ACC112 (cell line): Measurements from ENCODE around the gene BCAR3.
"Not testable (repeated sequence)": the region's sequence is repeated elsewhere in the genome, so short reads cannot be mapped to it uniquely, and the experiment has no call there.

ENCODE experiments used
- H2AFZ ChIP-seq: fragments of 200-600 bp; sonication (generic); one replicate; pipeline ENCODE4 v1.6.0; 2017; ENCODE audit warnings: antibody characterized with exemption, low read length; ENCODE audit not compliant: unreplicated experiment
- H3K27ac ChIP-seq: fragments of 200-600 bp; sonication (generic); 2 replicates; pipeline ENCODE4 v1.5.1; 2014; ENCODE audit warnings: low read depth, mild to moderate bottlenecking, antibody characterized with exemption, low read length, moderate library complexity
- H3K27me3 ChIP-seq: fragments of 200-600 bp; sonication (generic); 2 replicates; pipeline ENCODE4 v1.6.1; 2014; ENCODE audit warnings: mild to moderate bottlenecking, antibody characterized with exemption, low read length, moderate library complexity, mixed read lengths; ENCODE audit not compliant: insufficient read depth
- H3K36me3 ChIP-seq: fragments of 200-600 bp; sonication (generic); 2 replicates; pipeline ENCODE4 v1.6.1; 2016; ENCODE audit warnings: mild to moderate bottlenecking, antibody characterized with exemption, low read length, moderate library complexity, mixed read lengths; ENCODE audit not compliant: insufficient read depth
- H3K4me1 ChIP-seq: fragments of 200-600 bp; sonication (generic); one replicate; pipeline ENCODE4 v1.6.1; 2016; ENCODE audit warnings: low read length, mixed read lengths; ENCODE audit not compliant: insufficient read depth, unreplicated experiment, control insufficient read depth
- H3K4me3 ChIP-seq: fragments of 200-600 bp; sonication (generic); 2 replicates; pipeline ENCODE4 v1.5.1; 2014; ENCODE audit warnings: mild to moderate bottlenecking, low read depth, low read length
- H3K79me2 ChIP-seq: fragments of 200-600 bp; sonication (generic); one replicate; pipeline ENCODE4 v1.6.0; 2016; ENCODE audit warnings: low read length; ENCODE audit not compliant: control insufficient read depth, unreplicated experiment, insufficient read depth

Gene BCAR3

GRCh38 chr1:93675931-93676330, 5.7 kb downstream of the BCAR3 start:
- Histone ChIP-seq H3K4me1 (peaks cover 85% of the 10 kb centered on the region), H3K4me3 (no peak overlapping the region), H3K27me3 (no peaks in the 10 kb centered on the region), H3K36me3 (0 out of 2 replicates have a peak, but pooled peaks cover 5% of the 10 kb centered on the region), H3K79me2 (peaks cover 97% of the 10 kb centered on the region), H2AFZ (no peak overlapping the region), H3K27ac (no peak overlapping the region)

- no peak overlapping the region for H2AFZ ChIP-seq
- peaks cover 90% of the 10 kb centered on the region for H3K4me1 ChIP-seq
- H3K27me3 ChIP-seq, result no peaks in the 10 kb centered on the region
- peaks cover 7% of the 10 kb centered on the region; the same call in 1 of the 2 replicates for H3K36me3 ChIP-seq
- H3K27ac ChIP-seq, result no peak overlapping the region
- peaks cover 95% of the 10 kb centered on the region for H3K79me2 ChIP-seq
- H3K4me3 ChIP-seq, result no peak overlapping the region
Measured at GRCh38 chr1:93675271-93675670, 6.4 kb downstream of the BCAR3 start.

GRCh38 chr1:93674071-93674470, 7.6 kb downstream of the BCAR3 start:
- not testable (repeated sequence) for H3K27me3 ChIP-seq, H2AFZ ChIP-seq, H3K4me3 ChIP-seq, H3K36me3 ChIP-seq
- Histone ChIP-seq H3K27ac (peak overlapping the region; percentile 51), H3K79me2 (peaks cover 95% of the 10 kb centered on the region), H3K4me1 (peaks cover 92% of the 10 kb centered on the region)

GRCh38 chr1:93673163-93673829, 8.3 kb downstream of the BCAR3 start:
- H3K4me3 ChIP-seq, result no peak overlapping the region
- peaks cover 93% of the 10 kb centered on the region for H3K79me2 ChIP-seq
- peak overlapping the region; percentile 51 for H3K27ac ChIP-seq
- no peak overlapping the region for H2AFZ ChIP-seq
- H3K27me3 ChIP-seq, result no peaks in the 10 kb centered on the region
- peaks cover 87% of the 10 kb centered on the region for H3K4me1 ChIP-seq
- H3K36me3 ChIP-seq, result peaks cover 9% of the 10 kb centered on the region; the same call in 1 of the 2 replicates

- peaks cover 87% of the 10 kb centered on the region for H3K4me1 ChIP-seq
- H3K27ac ChIP-seq, result peak overlapping the region; percentile 51
- no peak overlapping the region for H2AFZ ChIP-seq
- peaks cover 16% of the 10 kb centered on the region for H3K36me3 ChIP-seq
- H3K27me3 ChIP-seq, result no peaks in the 10 kb centered on the region
- peaks cover 93% of the 10 kb centered on the region for H3K79me2 ChIP-seq
- H3K4me3 ChIP-seq, result peak overlapping the region; percentile 42; the same call in 1 of the 2 replicates
Measured at GRCh38 chr1:93672477-93673162, 9.0 kb downstream of the BCAR3 start.

- peak overlapping the region; percentile 42; the same call in 1 of the 2 replicates for H3K4me3 ChIP-seq
- H3K79me2 ChIP-seq, result peaks cover 93% of the 10 kb centered on the region
- H2AFZ ChIP-seq, result no peak overlapping the region
- peaks cover 86% of the 10 kb centered on the region for H3K4me1 ChIP-seq
- H3K27ac ChIP-seq, result peak overlapping the region; percentile 51
- no peaks in the 10 kb centered on the region for H3K27me3 ChIP-seq
- H3K36me3 ChIP-seq, result peaks cover 17% of the 10 kb centered on the region
Measured at GRCh38 chr1:93672069-93672468, 9.6 kb downstream of the BCAR3 start.

- H3K36me3 ChIP-seq, result peaks cover 23% of the 10 kb centered on the region
- H3K4me3 ChIP-seq, result no peak overlapping the region
- no peak overlapping the region for H2AFZ ChIP-seq
- peaks cover 92% of the 10 kb centered on the region for H3K79me2 ChIP-seq
- H3K4me1 ChIP-seq, result peaks cover 85% of the 10 kb centered on the region
- peak overlapping the region; percentile 51 for H3K27ac ChIP-seq
- H3K27me3 ChIP-seq, result no peaks in the 10 kb centered on the region
Measured at GRCh38 chr1:93671099-93671621, 10.5 kb downstream of the BCAR3 start.

GRCh38 chr1:93670141-93670540, 11.5 kb downstream of the BCAR3 start:
- Histone ChIP-seq H2AFZ (no peak overlapping the region), H3K4me3 (no peak overlapping the region; the same call in 1 of the 2 replicates), H3K4me1 (peaks cover 85% of the 10 kb centered on the region), H3K27me3 (no peaks in the 10 kb centered on the region), H3K36me3 (peaks cover 23% of the 10 kb centered on the region), H3K79me2 (peaks cover 89% of the 10 kb centered on the region), H3K27ac (peak overlapping the region; percentile 60)

- peak overlapping the region; percentile 31; the same call in 1 of the 2 replicates for H3K27ac ChIP-seq
- no peaks in the 10 kb centered on the region for H3K27me3 ChIP-seq
- no peak overlapping the region for H3K4me3 ChIP-seq
- no peak overlapping the region for H2AFZ ChIP-seq
- peaks cover 23% of the 10 kb centered on the region for H3K36me3 ChIP-seq
- peaks cover 85% of the 10 kb centered on the region for H3K4me1 ChIP-seq
- H3K79me2 ChIP-seq, result peaks cover 81% of the 10 kb centered on the region
Measured at GRCh38 chr1:93669369-93669768, 12.3 kb downstream of the BCAR3 start.

GRCh38 chr1:93668951-93669350, 12.7 kb downstream of the BCAR3 start:
- Histone ChIP-seq H3K79me2 (peaks cover 78% of the 10 kb centered on the region), H3K36me3 (peaks cover 23% of the 10 kb centered on the region), H3K4me3 (no peak overlapping the region), H3K4me1 (peaks cover 86% of the 10 kb centered on the region), H2AFZ (no peak overlapping the region), H3K27me3 (no peaks in the 10 kb centered on the region), H3K27ac (peak overlapping the region; percentile 31; the same call in 1 of the 2 replicates)
